Activated CD8-positive, alpha-beta memory T cell treated with anti-CD3 and anti-CD28 coated beads, Interleukin-2, amount 50 U/mL, for 4 hours (primary cell): ENCODE measurements around the gene CSRNP2.
A peak's percentile ranks its signal among the peaks of the same experiment; 100 is the strongest.
"Not testable (repeated sequence)": the region's sequence is repeated elsewhere in the genome, so short reads cannot be mapped to it uniquely, and the experiment has no call there.

Source experiments
- DNase-seq: peaks from one replicate; pipeline ENCODE4 v3.0.0-alpha.2; 2020

The CSRNP2 gene

GRCh38 chr12:51083126-51083833 lies at the start of gene CSRNP2:
Gene CSRNP2 (minus strand): TSS chr12:51083596. CDS start chr12:51076561, 7,035 bp downstream.
- peak; percentile 94 for DNase-seq

- DNase-seq, result no peak
These were observed 49.3 kb upstream of the CSRNP2 start for GRCh38 chr12:51132693-51133092.

GRCh38 chr12:51131745-51132521 lies 48.5 kb upstream of the CSRNP2 start:
- no peak for DNase-seq

- no peak for DNase-seq
These were observed 45.5 kb upstream of the CSRNP2 start for GRCh38 chr12:51128919-51129318.

GRCh38 chr12:51127050-51127729 lies 43.8 kb upstream of the CSRNP2 start:
- no peak for DNase-seq

- DNase-seq, result no peak
These were observed 42.9 kb upstream of the CSRNP2 start for GRCh38 chr12:51126297-51126696.

- DNase-seq, result no peak
These were observed 41.1 kb upstream of the CSRNP2 start for GRCh38 chr12:51124504-51124903.

- no peak for DNase-seq
These were observed 39.4 kb upstream of the CSRNP2 start for GRCh38 chr12:51122844-51123243.

GRCh38 chr12:51118706-51119105 lies 35.3 kb upstream of the CSRNP2 start:
- no peak for DNase-seq

GRCh38 chr12:51115533-51115932 lies 32.1 kb upstream of the CSRNP2 start:
- no peak for DNase-seq

GRCh38 chr12:51108136-51108535 lies 24.7 kb upstream of the CSRNP2 start:
- DNase-seq, result no peak

- no peak for DNase-seq
These were observed 20.6 kb upstream of the CSRNP2 start for GRCh38 chr12:51103977-51104376.

GRCh38 chr12:51098611-51099010 lies 15.2 kb upstream of the CSRNP2 start:
- DNase-seq, result no peak

GRCh38 chr12:51090705-51091229 lies 7.4 kb upstream of the CSRNP2 start:
- DNase-seq, result no peak

GRCh38 chr12:51087818-51088217 lies 4.4 kb upstream of the CSRNP2 start:
- no peak for DNase-seq

GRCh38 chr12:51086933-51087332 lies 3.5 kb upstream of the CSRNP2 start:
- no peak for DNase-seq

- no peak for DNase-seq
These were observed 2.4 kb upstream of the CSRNP2 start for GRCh38 chr12:51085757-51086156.

GRCh38 chr12:51082561-51083125 lies 753 bp downstream of the CSRNP2 start:
- peak; percentile 32 for DNase-seq

GRCh38 chr12:51081421-51081820 lies 2.0 kb downstream of the CSRNP2 start:
- DNase-seq, result no peak

- DNase-seq, result no peak
These were observed 3.3 kb downstream of the CSRNP2 start for GRCh38 chr12:51080136-51080535.

GRCh38 chr12:51078866-51079265 lies 4.5 kb downstream of the CSRNP2 start:
- not testable (repeated sequence) for DNase-seq

GRCh38 chr12:51078346-51078745 lies 5.0 kb downstream of the CSRNP2 start:
- DNase-seq, result not testable (repeated sequence)

- DNase-seq, result no peak
These were observed 5.5 kb downstream of the CSRNP2 start for GRCh38 chr12:51077930-51078329.
